Trophoblast cell (in vitro differentiated cells and primary cell): ENCODE results near the gene RBPJ.

ENCODE experiments used
- DNase-seq, 2 donors: peaks; one replicate each; pipeline ENCODE4 v3.0.0-alpha.2; 2016
- H2AFZ ChIP-seq: 2 replicates; pipeline ENCODE4 v1.6.1; 2013; ENCODE audit warnings: low read length, moderate library complexity, mild to moderate bottlenecking; ENCODE audit not compliant: insufficient read depth, poor library complexity
- H2AK5ac ChIP-seq: 2 replicates; pipeline ENCODE4 v1.6.1; 2013; ENCODE audit warnings: mild to moderate bottlenecking, low read length
- H2BK120ac ChIP-seq: 2 replicates; pipeline ENCODE4 v1.6.1; 2013; ENCODE audit warnings: low read length, mild to moderate bottlenecking, moderate library complexity; ENCODE audit not compliant: insufficient read depth, poor library complexity
- H2BK12ac ChIP-seq: 2 replicates; pipeline ENCODE4 v1.6.1; 2013; ENCODE audit warnings: mild to moderate bottlenecking, low read length, moderate library complexity
- H2BK5ac ChIP-seq: 2 replicates; pipeline ENCODE4 v1.6.1; 2013; ENCODE audit warnings: low read length, low read depth, moderate library complexity, mild to moderate bottlenecking; ENCODE audit not compliant: poor library complexity
- H3K14ac ChIP-seq: 2 replicates; pipeline ENCODE4 v1.6.1; 2013; ENCODE audit warnings: mild to moderate bottlenecking, low read length
- H3K18ac ChIP-seq: 2 replicates; pipeline ENCODE4 v1.6.1; 2013; ENCODE audit warnings: mild to moderate bottlenecking, low read length
- H3K23ac ChIP-seq: 2 replicates; pipeline ENCODE4 v1.6.1; 2013; ENCODE audit warnings: low read length
- H3K27ac ChIP-seq: 2 replicates; pipeline ENCODE4 v1.5.1; 2013; ENCODE audit warnings: low read depth, mild to moderate bottlenecking, inconsistent platforms, low read length, moderate library complexity
- H3K27me3 ChIP-seq: 2 replicates; pipeline ENCODE4 v1.6.1; 2013; ENCODE audit warnings: inconsistent platforms, mild to moderate bottlenecking, low read length, moderate library complexity; ENCODE audit not compliant: insufficient read depth
- H3K36me3 ChIP-seq, 2 experiments: 1 replicate in 1 of 2; 2 replicates in 1 of 2; pipeline ENCODE4 v1.6.1; 2013; ENCODE audit warnings: low read length in 2 of 2, mild to moderate bottlenecking in 2 of 2, moderate library complexity in 1 of 2; ENCODE audit not compliant: insufficient read depth in 2 of 2, control insufficient read depth in 1 of 2
- H3K4ac ChIP-seq: 2 replicates; pipeline ENCODE4 v1.6.1; 2013; ENCODE audit warnings: low read depth, mild to moderate bottlenecking, low read length, moderate library complexity
- H3K4me1 ChIP-seq, 2 experiments: 1 replicate in 1 of 2; 2 replicates in 1 of 2; pipeline ENCODE4 v1.6.1; 2013; ENCODE audit warnings: low read length in 2 of 2, mild to moderate bottlenecking in 2 of 2, moderate library complexity in 1 of 2; ENCODE audit not compliant: insufficient read depth in 2 of 2, control insufficient read depth in 1 of 2
- H3K4me2 ChIP-seq: 2 replicates; pipeline ENCODE4 v1.6.1; 2013; ENCODE audit warnings: inconsistent platforms, mild to moderate bottlenecking, low read length, moderate library complexity
- H3K4me3 ChIP-seq: 2 replicates; pipeline ENCODE4 v1.5.1; 2013; ENCODE audit warnings: mild to moderate bottlenecking, low read depth, low read length, inconsistent platforms
- H3K79me1 ChIP-seq: one replicate; pipeline ENCODE4 v1.6.1; 2013; ENCODE audit warnings: low read length
- H3K79me2 ChIP-seq: 2 replicates; pipeline ENCODE4 v1.6.1; 2013; ENCODE audit warnings: low read length, mild to moderate bottlenecking; ENCODE audit not compliant: control insufficient read depth, insufficient read depth, poor library complexity
- H3K9ac ChIP-seq: 2 replicates; pipeline ENCODE4 v1.6.1; 2013; ENCODE audit warnings: mild to moderate bottlenecking, low read length
- H3K9me3 ChIP-seq: 2 replicates; pipeline ENCODE4 v1.6.1; 2013; ENCODE audit warnings: low read depth, mild to moderate bottlenecking, control low read depth, inconsistent platforms, low read length; ENCODE audit not compliant: insufficient read depth
- H4K12ac ChIP-seq: 2 replicates; pipeline ENCODE4 v1.6.1; 2013; ENCODE audit warnings: low read depth, mild to moderate bottlenecking, low read length, moderate library complexity
- H4K8ac ChIP-seq: 2 replicates; pipeline ENCODE4 v1.6.1; 2013; ENCODE audit warnings: low read depth, mild to moderate bottlenecking, low read length, moderate library complexity
- H4K91ac ChIP-seq: one replicate; pipeline ENCODE4 v1.6.1; 2013; ENCODE audit warnings: low read depth, mild to moderate bottlenecking, low read length, moderate library complexity
- WGBS: extraction: QIAGEN DNeasy Blood & Tissue Kit; methylation state at CpG from one replicate; pipeline ENCODE4 v1.1.7; 2013; ENCODE audit warnings: missing lambda C conversion rate; ENCODE audit not compliant: insufficient read length, insufficient coverage; ENCODE audit errors: extremely low coverage; 5-methylcytosine and 5-hydroxymethylcytosine counted together

Gene RBPJ

GRCh38 chr4:26285272-26285671 lies 35.5 kb upstream of the RBPJ start:
- no peak overlapping the region for H3K4me2 ChIP-seq
- peaks cover 0 to 1% of the 10 kb centered on the region in 2 experiments for H3K36me3 ChIP-seq
- no peaks in the 10 kb centered on the region for H3K79me1 ChIP-seq
- H3K4ac ChIP-seq, result no peak overlapping the region
- no peak overlapping the region for H3K18ac ChIP-seq
- peaks cover 0 to 2% of the 10 kb centered on the region in 2 experiments for H3K4me1 ChIP-seq
- no peak for DNase-seq
- H3K9ac ChIP-seq, result no peak overlapping the region
- H3K27me3 ChIP-seq, result no peaks in the 10 kb centered on the region
- H3K23ac ChIP-seq, result no peak overlapping the region
- no peak overlapping the region for H2AFZ ChIP-seq
- no peak overlapping the region for H3K27ac ChIP-seq
- H2BK5ac ChIP-seq, result no peak overlapping the region
- no peak overlapping the region for H3K4me3 ChIP-seq
- H2BK12ac ChIP-seq, result no peak overlapping the region
- H2BK120ac ChIP-seq, result no peak overlapping the region
- no peak overlapping the region for H2AK5ac ChIP-seq
- no peak overlapping the region for H4K8ac ChIP-seq
- no peaks in the 10 kb centered on the region for H3K79me2 ChIP-seq
- H3K14ac ChIP-seq, result no peak overlapping the region
- no peak overlapping the region for H4K12ac ChIP-seq
- no CpG with 5 or more reads among the region's 4 CpGs for WGBS
- no peak overlapping the region for H4K91ac ChIP-seq
- no peaks in the 10 kb centered on the region for H3K9me3 ChIP-seq

GRCh38 chr4:26287756-26288155 lies 33.1 kb upstream of the RBPJ start:
- Histone ChIP-seq H3K79me1 (no peaks in the 10 kb centered on the region), H4K12ac (no peak overlapping the region), H2AFZ (no peak overlapping the region), H3K27me3 (no peaks in the 10 kb centered on the region), H3K4me3 (no peak overlapping the region), H4K91ac (no peak overlapping the region), H4K8ac (no peak overlapping the region), H3K36me3 (peaks cover 0 to 1% of the 10 kb centered on the region in 2 experiments), H3K4ac (no peak overlapping the region), H3K23ac (no peak overlapping the region), H3K14ac (no peak overlapping the region), H3K4me2 (no peak overlapping the region), H3K9me3 (no peaks in the 10 kb centered on the region), H3K27ac (no peak overlapping the region), H3K79me2 (no peaks in the 10 kb centered on the region), H2BK5ac (no peak overlapping the region), H2BK12ac (no peak overlapping the region), H3K4me1 (peaks cover 0 to 2% of the 10 kb centered on the region in 2 experiments), H2AK5ac (no peak overlapping the region), H3K9ac (no peak overlapping the region), H2BK120ac (no peak overlapping the region), H3K18ac (no peak overlapping the region)
- DNase-seq, result peak in 1 of 2 donors; percentile 12
- WGBS, result no CpG with 5 or more reads among the region's 1 CpG

- H2AK5ac ChIP-seq, result no peak overlapping the region
- H3K14ac ChIP-seq, result no peak overlapping the region
- no peak overlapping the region for H2AFZ ChIP-seq
- no peaks in the 10 kb centered on the region for H3K9me3 ChIP-seq
- H3K9ac ChIP-seq, result no peak overlapping the region
- no peak overlapping the region for H4K91ac ChIP-seq
- no peak overlapping the region for H3K23ac ChIP-seq
- H3K4ac ChIP-seq, result no peak overlapping the region
- no peak overlapping the region for H2BK12ac ChIP-seq
- H4K8ac ChIP-seq, result no peak overlapping the region
- H2BK5ac ChIP-seq, result no peak overlapping the region
- H3K18ac ChIP-seq, result no peak overlapping the region
- H3K36me3 ChIP-seq, result peaks cover 0 to 1% of the 10 kb centered on the region in 2 experiments
- H3K79me1 ChIP-seq, result no peaks in the 10 kb centered on the region
- H4K12ac ChIP-seq, result no peak overlapping the region
- no peak overlapping the region for H3K4me3 ChIP-seq
- H3K27ac ChIP-seq, result no peak overlapping the region
- peaks cover 0 to 2% of the 10 kb centered on the region in 2 experiments for H3K4me1 ChIP-seq
- DNase-seq, result peak; percentile 13 to 41
- no peaks in the 10 kb centered on the region for H3K27me3 ChIP-seq
- no peak overlapping the region for H3K4me2 ChIP-seq
- WGBS, result no CpG with 5 or more reads among the region's 4 CpGs
- no peaks in the 10 kb centered on the region for H3K79me2 ChIP-seq
- H2BK120ac ChIP-seq, result no peak overlapping the region
These were observed 32.4 kb upstream of the RBPJ start for GRCh38 chr4:26288355-26288909.

GRCh38 chr4:26289401-26289800 lies 31.4 kb upstream of the RBPJ start:
- no peak overlapping the region for H3K4me3 ChIP-seq
- no peak overlapping the region for H2AK5ac ChIP-seq
- no peak overlapping the region for H2BK12ac ChIP-seq
- no peak overlapping the region for H3K18ac ChIP-seq
- H3K4me2 ChIP-seq, result no peak overlapping the region
- no peak overlapping the region for H2BK5ac ChIP-seq
- no peak overlapping the region for H2BK120ac ChIP-seq
- H3K23ac ChIP-seq, result no peak overlapping the region
- H2AFZ ChIP-seq, result no peak overlapping the region
- H3K9me3 ChIP-seq, result no peaks in the 10 kb centered on the region
- no peaks in the 10 kb centered on the region for H3K79me2 ChIP-seq
- H3K14ac ChIP-seq, result no peak overlapping the region
- H3K36me3 ChIP-seq, result no peaks in the 10 kb centered on the region
- no peak overlapping the region for H3K4ac ChIP-seq
- H3K27me3 ChIP-seq, result no peaks in the 10 kb centered on the region
- DNase-seq, result peak in 1 of 2 donors; percentile 19
- H4K8ac ChIP-seq, result no peak overlapping the region
- H3K4me1 ChIP-seq, result peaks cover 0 to 1% of the 10 kb centered on the region in 2 experiments
- no peak overlapping the region for H3K27ac ChIP-seq
- H3K79me1 ChIP-seq, result no peaks in the 10 kb centered on the region
- no peak overlapping the region for H3K9ac ChIP-seq
- H4K12ac ChIP-seq, result no peak overlapping the region
- WGBS, result no CpG with 5 or more reads among the region's 4 CpGs
- H4K91ac ChIP-seq, result no peak overlapping the region
